Nucleus accumbens (tissue), 56 donors: ENCODE measurements around the gene TMEM270.
"Not testable (repeated sequence)": the region's sequence is repeated elsewhere in the genome, so short reads cannot be mapped to it uniquely, and the experiment has no call there.

Source experiments
- DNase-seq, 56 donors: peaks; one replicate each; lab custom pipeline; 2025; lab: John Stamatoyannopoulos, UW

The TMEM270 gene

DNA sequence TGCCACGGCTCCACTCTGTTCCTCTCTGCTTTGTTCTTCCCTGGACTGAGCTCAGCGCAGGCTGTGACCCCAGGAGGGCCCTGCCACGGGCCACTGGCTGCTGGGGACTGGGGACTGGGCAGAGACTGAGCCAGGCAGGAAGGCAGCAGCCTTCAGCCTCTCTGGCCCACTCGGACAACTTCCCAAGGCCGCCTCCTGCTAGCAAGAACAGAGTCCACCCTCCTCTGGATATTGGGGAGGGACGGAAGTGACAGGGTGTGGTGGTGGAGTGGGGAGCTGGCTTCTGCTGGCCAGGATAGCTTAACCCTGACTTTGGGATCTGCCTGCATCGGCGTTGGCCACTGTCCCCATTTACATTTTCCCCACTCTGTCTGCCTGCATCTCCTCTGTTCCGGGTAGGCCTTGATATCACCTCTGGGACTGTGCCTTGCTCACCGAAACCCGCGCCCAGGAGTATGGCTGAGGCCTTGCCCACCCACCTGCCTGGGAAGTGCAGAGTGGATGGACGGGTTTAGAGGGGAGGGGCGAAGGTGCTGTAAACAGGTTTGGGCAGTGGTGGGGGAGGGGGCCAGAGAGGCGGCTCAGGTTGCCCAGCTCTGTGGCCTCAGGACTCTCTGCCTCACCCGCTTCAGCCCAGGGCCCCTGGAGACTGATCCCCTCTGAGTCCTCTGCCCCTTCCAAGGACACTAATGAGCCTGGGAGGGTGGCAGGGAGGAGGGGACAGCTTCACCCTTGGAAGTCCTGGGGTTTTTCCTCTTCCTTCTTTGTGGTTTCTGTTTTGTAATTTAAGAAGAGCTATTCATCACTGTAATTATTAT, 28.9 kb upstream of the TMEM270 start:
- no peak for DNase-seq

- no peak for DNase-seq
Observed at GRCh38 chr7:73832806-73833205, 28.2 kb upstream of the TMEM270 start.

DNA sequence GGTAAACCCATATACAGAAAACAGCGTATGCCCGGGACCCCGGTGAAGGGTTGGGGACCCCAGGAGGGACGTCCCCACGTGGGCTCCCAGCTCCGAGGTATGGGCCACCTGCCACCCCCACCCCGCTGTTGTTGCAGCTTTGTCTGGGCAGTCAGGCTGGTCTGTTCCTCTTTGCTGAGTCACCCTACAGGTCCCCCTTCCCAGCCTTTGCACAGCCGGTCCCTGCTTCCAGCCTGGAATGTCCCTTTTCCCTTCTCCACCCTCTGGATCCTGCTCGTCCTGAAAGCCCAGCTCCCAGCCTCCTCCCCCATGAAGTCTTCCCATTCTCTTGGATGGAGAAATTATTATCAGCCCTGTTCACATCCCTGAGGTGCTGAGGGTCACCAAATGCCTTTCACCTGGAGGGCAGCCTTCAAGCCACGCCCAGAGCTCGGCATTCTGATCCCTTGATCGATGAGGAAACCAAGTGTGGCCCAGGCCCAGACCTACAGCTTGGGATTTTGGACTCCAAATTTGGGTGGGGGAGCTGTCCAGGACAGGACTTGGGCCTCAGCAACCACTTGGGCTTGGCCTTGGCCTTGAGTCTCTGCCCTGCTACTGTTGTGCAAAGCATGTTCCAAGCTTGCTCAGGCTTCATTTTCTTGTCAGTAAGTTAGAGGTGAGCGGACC, 27.6 kb upstream of the TMEM270 start:
- no peak for DNase-seq

GRCh38 chr7:73834626-73835191, 26.2 kb upstream of the TMEM270 start:
- DNase-seq = no peak

- DNase-seq = not testable (repeated sequence)
Observed at GRCh38 chr7:73837167-73837566, 23.8 kb upstream of the TMEM270 start.

DNA sequence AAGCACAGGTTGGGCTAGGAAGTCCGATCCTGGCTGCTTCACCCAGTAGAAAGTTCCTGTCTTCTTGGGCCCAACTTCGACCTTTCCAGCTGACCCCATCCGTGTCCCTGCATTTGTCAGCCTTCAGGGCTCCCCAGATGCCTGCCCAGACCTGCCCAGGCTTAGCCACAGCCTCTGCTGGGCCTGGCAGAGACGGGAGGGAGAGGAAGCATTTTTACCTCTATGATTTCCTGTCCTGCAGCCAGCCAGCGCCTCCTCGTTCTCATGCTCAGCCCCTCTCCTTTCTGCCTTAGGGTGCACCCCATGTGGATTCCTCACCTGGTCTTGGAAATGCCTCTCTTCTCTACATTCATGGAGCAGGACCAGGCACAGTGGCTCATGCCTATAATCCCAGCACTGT, 22.3 kb upstream of the TMEM270 start:
- DNase-seq = no peak

GRCh38 chr7:73839290-73839689, 21.7 kb upstream of the TMEM270 start:
- no peak for DNase-seq

- DNase-seq = no peak
Observed at GRCh38 chr7:73839743-73840714, 20.9 kb upstream of the TMEM270 start.

DNA sequence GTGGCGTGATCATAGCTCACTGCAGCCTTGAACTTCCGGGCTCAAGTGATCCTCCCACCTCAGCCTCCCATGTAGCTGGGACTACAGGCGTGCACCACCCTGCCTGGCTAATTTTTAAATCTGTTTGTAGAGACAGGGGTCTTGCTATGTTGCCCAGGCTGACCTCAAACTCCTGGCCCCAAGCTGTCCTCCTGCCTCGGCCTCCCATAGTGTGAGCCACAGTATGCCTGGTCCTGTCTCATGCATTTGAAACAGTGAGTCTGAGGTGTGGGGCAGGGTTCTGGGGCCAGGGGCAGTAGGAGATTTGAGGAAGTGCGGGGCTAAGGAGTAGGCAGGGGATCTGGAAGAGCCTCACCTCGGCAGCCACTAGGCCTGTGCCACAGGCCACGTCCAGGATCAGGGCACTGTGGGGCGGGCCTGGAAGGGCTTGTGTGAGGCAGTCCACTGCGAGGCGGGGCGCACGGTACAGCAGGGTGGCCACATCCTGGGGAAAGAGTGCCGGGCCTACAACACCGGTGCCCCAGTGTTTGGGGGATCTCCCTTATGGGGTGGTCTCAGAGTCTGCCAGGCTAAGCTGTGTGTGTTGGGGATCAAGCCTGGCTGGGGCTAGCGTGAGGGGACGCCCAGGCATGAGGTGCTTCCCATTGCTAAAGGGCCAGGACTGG, 20.1 kb upstream of the TMEM270 start:
- DNase-seq = no peak

GRCh38 chr7:73841689-73842066, 19.3 kb upstream of the TMEM270 start:
- no peak for DNase-seq

DNA sequence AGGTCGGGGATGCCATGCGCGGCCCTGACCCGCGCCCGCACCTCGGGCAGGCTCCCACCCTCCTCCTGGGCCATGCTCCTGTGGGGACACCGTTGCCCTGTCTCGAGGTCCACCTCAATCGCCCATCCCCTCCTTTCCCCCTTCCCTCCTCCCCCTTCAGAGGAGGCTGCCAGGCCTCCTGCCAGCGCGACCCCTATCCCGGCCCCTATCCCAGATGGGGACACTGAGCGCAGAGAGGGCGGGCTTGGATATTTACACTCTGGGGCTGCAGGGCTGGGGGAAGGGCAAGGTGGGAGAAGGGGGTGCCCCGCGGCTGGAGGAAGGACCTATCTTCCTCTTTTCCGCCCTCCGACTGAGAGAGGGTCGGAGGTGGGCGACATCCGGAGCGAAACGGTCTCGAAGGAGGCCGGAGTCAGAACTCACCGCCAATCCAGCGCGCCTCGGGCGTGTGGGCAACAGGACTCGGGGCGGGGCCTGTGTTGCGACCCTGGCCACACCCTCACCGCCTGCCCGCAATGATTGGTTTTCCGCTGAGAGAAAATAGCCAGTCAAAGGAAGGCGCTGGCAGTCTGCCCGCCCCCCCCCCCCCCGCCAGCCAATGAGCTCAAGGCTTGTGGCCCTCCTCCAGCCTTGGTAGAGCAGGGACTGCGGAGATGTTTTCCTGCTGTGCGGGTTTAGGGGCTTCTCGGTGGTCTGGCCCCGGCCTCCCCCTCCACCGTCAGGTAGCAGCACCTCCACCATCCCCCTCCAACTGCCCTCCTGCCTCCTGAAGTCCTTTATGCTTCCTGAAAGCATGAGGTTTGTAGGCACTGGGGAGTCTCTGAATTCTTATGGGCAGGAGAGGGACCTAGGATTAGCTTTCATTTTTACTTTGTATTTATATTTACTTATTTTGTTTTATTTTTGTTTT, 18.6 kb upstream of the TMEM270 start, which contains the start of gene METTL27:
METTL27 (minus strand) TSS at position 450 of the 910 bp plus-strand sequence; CDS start at position 74, 376 bp downstream.
- DNase-seq = peak; percentile 32 to 96 (median 86)

- no peak for DNase-seq
Observed at GRCh38 chr7:73844131-73844547, 16.8 kb upstream of the TMEM270 start.

DNA sequence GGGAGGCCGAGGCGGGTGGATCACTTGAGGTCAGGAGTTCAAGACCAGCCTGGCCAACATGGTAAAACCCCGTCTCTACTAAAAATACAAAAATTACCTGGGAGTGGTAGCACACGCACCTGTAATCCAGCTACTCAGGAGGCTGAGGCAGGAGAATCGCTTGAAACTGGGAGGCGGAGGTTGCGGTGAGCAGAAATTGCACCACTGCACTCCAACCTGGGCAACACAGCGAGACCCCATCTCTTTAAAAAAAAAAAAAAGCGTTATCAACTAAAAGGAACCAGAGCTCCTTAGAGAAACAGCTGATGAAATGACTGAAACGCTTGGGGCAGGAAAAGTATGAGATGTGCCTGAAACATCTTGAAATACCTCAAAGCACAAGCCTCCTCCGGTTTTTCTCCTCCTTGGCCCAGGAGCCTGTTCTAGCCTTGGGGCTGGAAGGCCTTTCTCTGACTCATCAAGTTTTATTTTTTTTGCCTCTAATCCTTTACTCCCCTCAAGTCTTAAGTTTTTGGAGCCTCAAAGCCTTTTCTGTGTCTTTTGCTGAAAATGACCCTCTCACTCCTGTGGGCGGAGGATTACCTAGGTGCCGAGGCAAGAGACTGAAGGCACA, 16.0 kb upstream of the TMEM270 start:
- no peak for DNase-seq

- DNase-seq = peak in 2 of 56 donors; percentile 6 to 10
Observed at GRCh38 chr7:73845701-73846195, 15.2 kb upstream of the TMEM270 start.

DNA sequence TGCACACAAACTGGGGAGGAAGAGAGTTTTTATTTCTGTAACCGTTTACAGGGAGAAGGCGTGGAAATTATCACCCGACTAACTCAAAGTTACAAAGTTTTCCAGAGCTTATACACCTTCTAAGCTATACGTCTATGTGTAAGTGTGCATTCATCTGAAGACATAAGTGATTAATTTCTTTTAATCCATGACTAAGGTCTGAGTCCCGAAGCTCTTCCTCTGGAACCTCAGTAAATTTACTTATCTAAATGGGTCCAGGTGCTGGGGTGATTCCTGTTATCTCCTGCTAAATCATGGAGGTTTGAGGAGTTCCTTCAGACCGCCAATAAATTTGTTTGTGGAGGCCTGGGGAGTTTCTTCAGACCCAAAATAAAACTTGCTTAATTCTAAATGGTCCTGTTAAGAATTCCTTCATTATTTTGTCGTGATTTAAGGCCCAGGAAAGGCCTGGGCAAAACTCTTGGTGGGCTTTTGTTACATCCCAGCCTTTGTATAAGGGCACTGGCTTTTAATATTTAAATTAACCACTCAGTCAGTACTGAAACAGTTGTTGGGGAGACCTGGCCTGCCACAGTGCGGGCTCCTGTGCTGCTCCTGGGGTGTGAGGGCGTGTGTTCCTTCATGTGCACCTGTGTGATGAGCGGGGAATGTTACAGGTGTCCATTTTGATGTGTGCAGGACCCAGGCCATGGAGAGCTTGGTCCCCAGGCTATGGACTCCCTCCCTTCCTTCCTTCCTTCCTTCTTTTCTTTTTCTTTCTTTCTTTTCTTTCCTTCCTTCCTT, 12.8 kb upstream of the TMEM270 start:
- no peak for DNase-seq

GRCh38 chr7:73850781-73851207, 10.2 kb upstream of the TMEM270 start:
- no peak for DNase-seq
